HG03520 (cell line): ENCODE data around the gene NUCB2.
"Not testable (repeated sequence)": the region's sequence is repeated elsewhere in the genome, so short reads cannot be mapped to it uniquely, and the experiment has no call there.

Experiments used
- ATAC-seq: cut with Tn5 transposase; IDR thresholded peaks from one replicate; pipeline ENCODE4 v1.9.1; 2021; ENCODE audit warnings: mild to moderate bottlenecking, moderate library complexity; ENCODE audit not compliant: unreplicated experiment

Gene NUCB2

DNA sequence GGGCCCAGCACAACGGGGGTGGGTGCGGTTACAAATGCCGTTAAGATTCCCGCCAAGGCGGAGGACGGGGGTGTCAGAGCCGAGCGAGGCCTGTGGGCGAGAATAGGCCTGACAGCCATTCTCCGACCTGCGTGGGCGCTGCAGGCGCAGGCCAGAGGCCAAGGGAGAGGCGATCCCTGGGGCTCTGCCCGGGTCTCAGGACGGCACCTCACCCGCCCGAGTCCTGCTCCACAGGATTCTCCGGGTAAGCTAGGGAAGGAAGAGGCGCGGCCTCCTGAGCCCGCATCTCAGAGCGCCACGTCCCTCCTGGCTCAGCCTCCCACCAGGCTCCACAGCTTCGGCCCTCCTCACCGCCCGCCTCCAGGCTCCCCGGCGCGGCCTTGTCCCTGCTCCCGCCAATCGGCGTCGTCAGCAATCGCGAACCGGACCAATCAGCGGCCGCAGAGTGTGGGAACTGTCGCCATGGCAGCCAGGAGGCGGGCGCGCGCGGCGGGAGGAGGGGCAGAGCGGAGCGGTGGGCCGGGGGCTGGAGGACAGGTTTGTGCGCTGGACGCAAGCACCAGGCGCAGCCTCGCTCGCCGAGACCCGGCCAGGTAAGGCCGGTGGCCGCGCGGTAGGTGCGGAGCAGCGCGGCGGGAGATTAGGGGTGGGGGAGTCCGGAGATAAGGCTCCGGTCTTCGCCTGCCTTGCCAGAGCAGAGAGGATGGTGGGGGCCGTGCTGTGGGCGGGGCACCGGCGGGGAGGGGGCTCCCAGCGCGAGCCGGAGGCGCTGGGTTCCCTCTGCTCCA, at the start of gene NUCB2:
Gene NUCB2, plus strand, starts transcription at position 504 of the 788 bp plus-strand sequence. CDS start 18,585 bp downstream, outside the sequence.
- peak; percentile 97 for ATAC-seq

DNA sequence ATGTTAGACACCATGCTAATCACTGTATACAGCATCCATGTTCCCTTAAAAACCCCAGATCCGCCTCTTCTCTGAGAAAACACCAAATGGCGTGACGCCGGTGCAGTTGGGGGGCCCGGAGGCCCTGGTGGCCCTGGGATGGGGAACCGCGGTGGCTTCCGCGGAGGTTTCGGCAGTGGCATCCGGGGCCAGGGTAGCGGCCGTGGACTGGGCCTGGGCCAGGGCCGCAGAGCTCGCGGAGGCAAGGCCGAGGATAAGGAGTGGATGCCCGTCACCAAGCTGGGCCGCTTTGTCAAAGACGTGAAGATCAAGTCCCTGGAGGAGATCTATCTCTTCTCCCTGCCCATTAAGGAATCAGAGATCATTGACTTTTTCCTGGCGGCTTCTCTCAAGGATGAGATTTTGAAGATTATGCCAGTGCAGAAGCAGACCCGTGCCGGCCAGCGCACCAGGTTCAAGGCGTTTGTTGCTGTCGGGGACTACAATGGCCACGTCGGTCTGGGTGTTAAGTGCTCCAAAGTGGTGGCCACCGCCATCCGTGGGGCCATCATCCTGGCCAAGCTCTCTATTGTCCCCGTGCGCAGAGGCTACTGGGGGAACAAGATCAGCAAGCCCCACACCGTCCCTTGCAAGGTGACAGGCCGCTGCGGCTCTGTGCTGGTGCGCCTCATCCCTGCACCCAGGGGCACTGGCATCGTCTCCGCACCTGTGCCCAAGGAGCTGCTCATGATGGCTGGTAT, 48.2 kb upstream of the NUCB2 start:
- ATAC-seq: not testable (repeated sequence)

DNA sequence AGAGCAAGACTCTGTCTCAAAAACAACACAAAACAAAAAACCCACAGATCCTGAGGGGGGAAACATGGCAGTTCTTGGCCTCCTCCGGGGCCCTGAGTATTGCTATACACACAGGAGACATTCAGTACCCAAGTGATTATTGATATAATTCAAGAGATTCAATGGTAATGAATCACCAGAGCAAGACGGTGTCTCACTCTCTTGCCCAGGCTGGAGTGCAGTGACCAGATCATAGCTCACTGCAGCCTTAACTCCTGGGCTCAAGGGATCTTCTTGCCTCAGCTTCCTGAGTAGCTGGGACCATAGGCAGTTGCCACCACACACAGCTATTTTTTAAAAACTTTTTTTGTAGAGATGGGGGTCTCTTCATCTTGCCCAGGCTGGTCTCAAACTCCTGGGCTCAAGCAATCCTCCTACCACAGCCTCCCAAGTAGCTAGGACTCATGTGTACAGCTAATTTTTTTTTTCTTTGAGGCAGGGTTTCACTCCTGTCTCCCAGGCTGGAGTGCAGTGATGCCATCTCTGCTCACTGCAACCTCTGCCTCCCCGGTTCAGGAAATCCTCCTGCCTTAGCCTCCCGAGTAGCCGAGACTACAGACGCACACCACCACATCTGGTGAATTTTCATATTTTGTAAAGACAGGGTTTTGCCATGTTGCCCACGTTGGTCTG, 46.9 kb upstream of the NUCB2 start:
- no peak for ATAC-seq

DNA sequence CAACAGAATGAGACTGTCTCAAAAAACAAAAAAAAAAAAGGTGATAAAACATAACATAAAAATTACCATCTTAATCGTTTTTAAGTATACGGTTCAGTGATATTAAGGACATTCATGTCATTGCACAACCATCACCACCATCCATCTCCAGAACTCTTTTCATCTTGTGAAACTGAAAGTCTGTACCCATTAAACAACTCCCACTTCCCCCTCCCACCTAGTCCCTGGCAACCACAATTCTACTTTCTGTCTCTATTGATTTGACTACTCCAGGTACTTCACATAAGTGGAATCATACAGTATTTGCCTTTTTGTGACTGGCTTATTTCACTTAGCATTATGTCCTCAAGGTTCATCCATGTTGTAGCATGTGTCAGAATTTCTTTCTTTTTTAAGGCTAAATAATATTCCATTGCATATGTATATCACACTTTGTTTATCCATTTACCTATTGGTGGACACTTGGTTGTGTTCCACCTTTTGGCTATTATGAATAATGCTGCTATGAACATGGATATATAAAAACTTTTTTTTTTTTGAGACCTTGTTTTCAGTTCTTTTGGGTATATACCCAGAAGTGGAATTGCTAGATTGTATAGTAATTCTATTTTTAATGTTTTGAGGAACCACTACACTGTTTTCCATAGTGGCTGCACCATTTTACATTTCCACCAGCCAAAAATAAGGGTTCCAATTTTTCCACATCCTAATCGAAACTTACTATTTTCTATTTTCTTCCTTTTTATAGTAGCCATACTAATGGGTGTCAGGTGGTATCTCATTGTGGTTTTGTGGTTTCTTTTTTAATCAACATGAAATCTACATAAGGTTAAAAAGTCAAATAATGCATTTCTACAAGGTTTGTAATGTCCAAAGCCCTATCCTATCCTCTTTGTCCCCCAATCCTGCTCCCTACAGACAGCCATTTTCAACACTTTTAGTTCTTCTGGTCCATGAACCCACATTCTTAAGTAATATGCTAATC, 45.4 kb upstream of the NUCB2 start:
- ATAC-seq: peak; percentile 90

DNA sequence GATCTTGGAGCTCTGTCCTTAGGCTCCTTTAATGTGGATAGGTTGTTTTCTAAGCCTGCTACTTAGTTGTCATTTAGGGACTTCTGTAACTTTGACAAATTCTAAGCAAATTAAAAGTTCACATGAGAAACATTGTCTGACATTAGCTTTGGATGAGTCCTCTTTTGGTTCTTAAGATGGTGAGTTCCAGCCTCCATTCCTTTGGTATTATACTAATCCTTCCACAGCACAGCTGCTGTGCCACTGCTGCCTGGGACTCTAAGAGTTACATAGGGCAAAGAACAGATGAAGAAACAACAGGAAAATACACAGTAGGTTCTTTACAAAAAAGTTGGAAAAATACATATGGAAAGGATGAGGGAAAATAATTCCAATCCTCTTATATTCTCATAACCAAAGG, 43.4 kb upstream of the NUCB2 start:
- no peak for ATAC-seq

DNA sequence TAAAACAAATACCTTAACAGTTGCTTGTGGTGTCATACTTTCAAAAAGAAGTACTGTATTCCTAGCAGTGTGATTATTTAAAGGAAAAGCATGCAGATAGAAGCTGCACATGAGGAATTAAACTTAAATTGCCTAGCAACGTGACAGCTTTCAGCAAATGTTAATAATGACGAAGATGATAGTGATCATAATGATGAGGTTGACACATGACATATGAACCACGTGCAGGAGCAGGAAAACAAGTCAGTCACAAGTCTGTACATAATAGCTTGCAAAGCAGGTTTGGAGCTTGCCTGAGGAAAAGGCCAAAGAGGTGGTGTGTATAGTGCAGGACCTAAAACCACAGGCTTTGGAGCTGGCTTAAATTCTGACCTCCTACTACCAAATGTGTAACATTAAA, 38.2 kb upstream of the NUCB2 start:
- ATAC-seq: no peak

DNA sequence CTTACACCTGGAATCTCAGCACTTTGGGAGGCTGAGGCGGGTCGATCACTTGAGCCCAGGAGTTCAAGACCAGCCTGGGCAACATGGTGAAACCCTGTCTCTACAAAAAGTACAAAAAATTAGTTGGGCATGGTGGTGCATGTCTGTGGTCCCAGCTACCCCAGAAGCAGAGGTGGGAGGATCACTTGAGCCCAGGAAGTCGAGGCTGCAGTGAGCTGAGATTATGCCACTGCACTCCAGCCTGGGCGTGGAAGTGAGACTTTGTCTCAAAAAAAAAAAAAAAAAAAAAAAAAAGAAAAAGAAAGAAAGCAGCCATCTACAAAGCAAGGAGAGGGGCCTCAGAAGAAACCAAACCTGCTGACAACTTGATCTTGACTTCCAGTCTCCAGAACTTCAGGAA, 36.6 kb upstream of the NUCB2 start:
- not testable (repeated sequence) for ATAC-seq

DNA sequence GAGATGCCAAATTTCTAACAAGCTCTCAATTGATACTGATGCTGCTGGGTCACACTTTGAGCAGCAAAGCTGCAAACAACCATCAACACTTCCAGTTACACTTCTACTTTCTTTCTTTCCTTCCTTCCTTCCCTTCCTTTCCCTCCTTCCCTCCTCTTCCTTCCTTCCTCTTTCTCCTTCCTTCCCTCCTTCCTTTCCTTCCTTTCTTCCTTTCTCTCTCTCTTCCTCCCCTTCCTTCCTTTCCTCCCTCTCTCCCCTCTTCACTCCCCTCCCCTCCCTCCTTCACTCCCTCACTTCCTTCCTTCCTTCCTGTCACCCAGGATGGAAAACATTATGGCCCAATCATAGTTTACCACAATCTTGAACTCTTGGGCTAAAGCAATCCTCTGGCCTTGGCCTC, 35.8 kb upstream of the NUCB2 start:
- no peak for ATAC-seq

DNA sequence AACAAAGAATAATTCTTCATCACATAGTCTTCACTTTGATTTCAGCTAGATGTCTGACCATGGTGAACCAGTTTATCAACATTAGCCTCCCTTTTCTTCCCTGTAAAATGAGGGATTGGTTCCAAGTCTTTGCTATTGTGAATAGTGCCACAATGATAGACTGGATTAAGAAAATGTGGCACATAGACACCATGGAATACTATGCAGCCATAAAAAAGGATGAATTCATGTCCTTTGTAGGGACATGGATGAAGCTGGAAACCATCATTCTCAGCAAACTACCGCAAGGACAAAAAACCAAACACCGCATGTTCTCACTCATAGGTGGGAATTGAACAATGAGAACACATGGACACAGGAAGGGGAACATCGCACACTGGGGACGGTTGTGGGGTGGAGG, 33.6 kb upstream of the NUCB2 start:
- not testable (repeated sequence) for ATAC-seq

DNA sequence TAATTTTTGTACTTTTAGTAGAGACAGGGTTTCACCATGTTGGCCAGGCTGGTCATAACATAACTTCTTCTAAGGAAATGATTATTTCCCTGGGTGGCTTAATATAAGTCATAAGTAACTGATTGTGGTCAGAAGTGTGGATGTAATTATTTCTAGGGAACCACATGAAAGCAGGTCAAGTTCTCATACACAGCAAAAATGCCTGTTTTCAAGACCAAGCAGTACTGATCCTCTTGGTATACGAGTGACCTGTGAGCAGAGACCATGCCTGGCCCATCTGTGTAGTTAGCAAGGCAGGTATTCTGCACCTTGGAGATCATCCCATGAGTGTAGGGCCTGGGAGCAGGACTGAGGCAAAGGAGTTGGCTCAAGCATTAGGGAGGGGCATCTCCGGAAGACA, 32.5 kb upstream of the NUCB2 start:
- ATAC-seq: peak; percentile 72

DNA sequence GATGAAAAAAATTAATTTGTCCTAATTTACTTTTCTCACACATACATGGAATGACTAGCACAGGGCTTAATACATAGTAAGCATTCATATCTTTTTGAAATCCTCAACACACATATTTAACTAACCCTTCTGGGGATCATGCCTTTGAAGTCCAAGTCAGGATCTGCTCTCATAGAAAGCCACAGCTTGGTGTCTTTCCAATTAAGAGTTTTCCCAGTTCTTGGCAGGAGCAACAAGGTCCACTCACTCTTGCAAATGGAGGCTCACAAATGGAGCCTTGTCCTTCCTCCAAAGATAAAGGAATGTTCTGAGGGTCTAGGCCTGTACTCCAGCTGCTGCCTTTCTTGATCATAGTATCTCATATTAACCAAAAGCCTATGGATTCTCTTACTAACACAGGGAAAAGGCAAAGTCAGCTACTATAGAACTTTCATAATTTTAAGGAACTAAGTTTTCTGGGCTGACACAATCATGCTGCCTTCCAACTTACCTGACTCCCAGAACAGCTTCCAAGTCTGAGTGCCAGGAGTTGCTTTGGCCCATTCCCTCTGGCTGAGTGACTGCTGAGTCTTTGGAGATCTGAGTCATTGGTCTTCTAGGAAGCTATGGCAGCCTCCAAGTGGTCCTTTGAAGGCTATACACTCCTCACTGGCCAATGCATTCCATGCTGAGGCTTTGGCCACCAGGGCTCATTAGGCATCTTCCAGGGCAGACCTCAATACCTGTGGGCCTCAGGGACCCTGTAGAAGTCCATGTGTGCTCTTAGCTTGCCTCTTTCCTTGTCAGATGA, 25.8 kb upstream of the NUCB2 start:
- ATAC-seq: no peak

DNA sequence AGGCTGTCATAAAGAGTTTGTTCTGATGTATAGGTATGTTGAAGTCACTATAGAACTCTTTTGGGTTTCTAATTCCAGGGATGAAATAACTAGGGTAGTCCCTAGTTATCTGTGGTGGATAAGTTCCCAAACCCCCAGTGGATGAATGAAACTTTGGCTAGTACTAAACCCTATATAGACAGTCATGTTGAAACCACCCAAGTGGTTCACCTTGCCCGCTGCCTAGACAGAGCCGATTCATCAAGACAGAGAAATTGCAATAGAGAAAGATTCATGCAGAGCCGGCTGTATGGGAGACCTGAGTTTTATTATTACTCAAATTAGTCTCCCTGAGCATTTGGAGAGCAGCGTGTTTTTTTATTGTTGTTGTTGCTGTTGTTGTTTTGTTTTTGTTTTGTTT, 23.8 kb upstream of the NUCB2 start:
- ATAC-seq: no peak

DNA sequence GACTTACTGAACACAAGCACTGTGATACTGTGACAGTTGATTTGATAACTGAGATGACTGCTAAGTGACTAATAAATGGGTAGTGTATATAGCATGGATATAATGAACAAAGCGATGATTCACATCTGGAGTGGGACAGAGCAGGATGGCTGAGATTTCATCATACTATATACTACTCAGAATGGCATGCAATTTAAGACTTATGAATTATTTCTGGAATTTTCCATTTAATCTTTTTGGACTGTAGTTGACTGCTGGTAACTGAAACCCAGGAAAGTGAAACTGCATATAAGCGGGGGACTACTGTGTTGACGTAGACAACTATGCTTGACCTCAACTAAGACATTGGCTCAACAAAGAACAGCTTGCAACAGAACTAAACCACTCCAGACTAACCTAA, 20.0 kb upstream of the NUCB2 start:
- ATAC-seq: no peak

DNA sequence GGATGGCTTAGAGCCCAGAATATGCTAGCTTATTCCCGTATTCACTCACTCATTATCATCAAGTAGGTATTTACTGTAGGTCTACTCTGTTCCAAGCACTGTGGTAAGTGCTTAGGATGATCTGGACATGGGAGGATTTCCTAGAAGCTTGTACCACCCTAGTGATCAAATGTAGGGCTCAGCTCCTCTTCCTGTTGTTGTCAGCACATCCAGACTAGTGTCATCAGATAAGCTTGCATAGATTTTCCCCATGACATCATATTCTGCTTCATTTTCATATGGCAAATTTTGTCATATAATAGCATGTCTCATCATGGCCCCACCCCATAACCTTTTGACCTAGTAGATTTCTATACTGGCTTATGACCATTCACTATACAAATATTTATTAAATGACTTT, 19.3 kb upstream of the NUCB2 start:
- no peak for ATAC-seq

DNA sequence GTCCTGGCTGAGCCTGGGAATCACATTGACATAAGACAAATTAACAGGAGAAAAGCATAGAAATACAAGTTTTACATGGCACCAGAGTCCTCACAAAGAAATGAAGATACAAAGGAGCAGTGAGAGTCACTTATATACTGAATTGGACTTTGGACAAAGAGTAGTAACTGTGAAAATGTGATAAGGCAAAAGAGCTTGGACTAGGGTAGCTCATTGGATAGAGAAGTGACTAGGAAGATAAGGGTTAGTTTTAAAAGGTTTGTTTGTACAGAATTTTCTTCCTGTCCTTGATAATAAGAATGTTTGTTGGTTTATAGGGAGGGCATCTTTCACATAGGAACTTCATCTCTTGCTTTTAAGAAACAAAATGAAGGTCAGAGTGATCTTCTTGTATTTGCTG, 17.9 kb upstream of the NUCB2 start:
- ATAC-seq: no peak

DNA sequence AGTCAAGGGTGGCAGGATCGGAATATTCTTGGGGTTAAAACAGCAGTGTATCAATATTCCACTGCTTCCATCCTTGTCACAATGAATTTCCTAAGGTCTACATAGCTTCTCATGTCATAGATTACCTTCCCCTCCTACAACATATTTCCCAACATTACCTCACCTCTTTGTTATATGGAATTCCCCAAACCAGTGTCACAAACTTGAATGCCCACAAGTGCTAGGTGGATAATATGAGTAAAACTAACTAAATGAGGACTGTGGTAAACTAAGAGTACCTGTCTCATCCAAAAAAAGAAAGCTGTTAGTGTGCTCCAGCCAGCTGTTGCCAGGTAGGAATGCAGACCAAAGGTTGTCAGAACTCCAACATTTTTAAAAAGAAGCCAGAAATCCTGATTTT, 17.0 kb upstream of the NUCB2 start:
- ATAC-seq: no peak

DNA sequence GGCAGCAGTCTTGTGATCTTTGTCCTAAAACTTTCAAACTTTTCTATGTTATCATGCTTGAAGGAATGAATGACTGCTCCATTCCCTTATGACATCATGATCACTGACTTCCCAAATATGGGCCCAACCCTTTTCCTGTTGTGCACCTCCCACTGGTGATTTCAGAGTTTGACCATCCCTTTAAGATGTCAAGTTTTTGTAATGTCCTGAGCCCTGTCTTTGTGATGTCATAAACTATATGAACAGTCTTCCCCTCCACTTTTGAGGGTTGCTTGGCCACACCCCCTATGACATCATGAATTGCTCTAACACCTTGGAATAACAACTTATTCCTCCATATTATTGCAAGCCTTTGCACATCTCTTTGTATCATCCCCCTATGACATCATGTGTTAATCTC, 16.5 kb upstream of the NUCB2 start:
- no peak for ATAC-seq

DNA sequence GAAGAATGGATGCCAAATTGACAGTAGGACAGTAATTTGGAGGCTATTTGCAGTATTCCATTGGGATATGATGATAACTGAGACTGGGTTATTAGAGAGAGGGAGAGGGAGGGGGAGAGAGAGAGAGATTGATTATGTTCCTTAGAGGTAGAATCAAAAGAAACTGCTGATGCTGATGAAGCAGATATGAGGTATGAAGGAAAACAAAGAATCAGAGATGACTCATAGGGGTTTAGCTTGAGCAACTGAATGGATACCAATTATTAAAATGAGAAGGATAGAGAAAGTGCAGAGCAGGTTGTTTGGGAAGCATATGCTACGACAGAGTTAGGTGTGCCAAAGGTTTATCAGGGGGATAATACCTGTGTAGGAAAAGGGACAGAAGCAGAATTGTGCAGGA, 12.8 kb upstream of the NUCB2 start:
- no peak for ATAC-seq

DNA sequence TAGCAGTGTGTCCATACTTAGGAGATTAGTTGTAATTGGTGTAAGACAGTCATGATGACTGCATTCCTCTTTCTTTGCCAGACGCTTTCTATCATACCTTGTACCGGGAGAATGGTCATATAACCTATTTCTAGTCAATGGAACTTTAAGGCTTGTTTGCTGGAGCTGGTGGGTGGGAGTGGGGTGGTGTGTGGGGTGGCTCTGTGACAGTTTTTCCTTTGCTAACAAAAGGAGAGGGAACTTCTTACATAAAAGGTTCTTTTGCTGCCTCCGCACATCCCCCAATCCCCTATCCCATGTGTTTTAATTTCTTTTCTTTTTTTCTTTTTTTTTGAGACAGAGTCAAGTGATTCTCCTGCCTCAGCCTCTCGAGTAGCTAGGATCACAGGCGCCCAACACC, 9.8 kb upstream of the NUCB2 start:
- no peak for ATAC-seq

DNA sequence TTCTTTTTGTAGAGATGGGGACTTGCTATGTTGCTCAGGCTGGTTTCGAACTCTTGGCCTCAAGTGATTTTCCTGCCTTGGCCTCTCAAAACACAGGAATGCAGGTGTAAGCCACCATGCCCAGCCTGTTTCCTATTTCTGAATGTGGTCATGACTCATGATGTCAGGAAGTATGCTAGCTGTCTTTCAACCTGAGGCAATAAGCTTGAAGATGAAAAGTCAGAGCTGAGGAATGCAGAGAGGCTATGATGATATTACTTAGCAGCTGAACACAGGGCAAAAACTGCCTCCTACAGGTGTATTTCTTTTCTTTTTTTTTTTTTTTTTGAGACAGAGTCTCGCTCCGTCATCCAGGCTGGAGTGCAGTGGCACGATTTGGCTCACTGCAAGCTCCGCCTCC, 9.0 kb upstream of the NUCB2 start:
- ATAC-seq: no peak
